ENCODE measurements around the gene APBB2.
"Not testable (repeated sequence)": the region's sequence is repeated elsewhere in the genome, so short reads cannot be mapped to it uniquely, and the experiment has no call there.

APBB2 gene

GRCh38 chr4:41052287-41052686, 162.1 kb downstream of the APBB2 start:
- DNase-seq = no peak

- no peak for DNase-seq
Measured at GRCh38 chr4:41050880-41051775, 163.2 kb downstream of the APBB2 start.

- DNase-seq = no peak
Measured at GRCh38 chr4:41050116-41050515, 164.2 kb downstream of the APBB2 start.

GRCh38 chr4:41049176-41049575, 165.2 kb downstream of the APBB2 start:
- not testable (repeated sequence) for DNase-seq

GRCh38 chr4:41044791-41045190, 169.6 kb downstream of the APBB2 start:
- no peak for DNase-seq

- no peak for DNase-seq
Measured at GRCh38 chr4:41044165-41044564, 170.2 kb downstream of the APBB2 start.

GRCh38 chr4:41043465-41043864, 170.9 kb downstream of the APBB2 start:
- no peak for DNase-seq

GRCh38 chr4:41041551-41041950, 172.8 kb downstream of the APBB2 start:
- DNase-seq = no peak

- DNase-seq = peak; percentile 30
Measured at GRCh38 chr4:41039317-41039716, 175.0 kb downstream of the APBB2 start.

GRCh38 chr4:41038304-41038703, 176.0 kb downstream of the APBB2 start:
- no peak for DNase-seq

GRCh38 chr4:41029098-41029497, 185.2 kb downstream of the APBB2 start:
- DNase-seq = no peak

GRCh38 chr4:41028392-41029076, 185.8 kb downstream of the APBB2 start:
- DNase-seq = no peak

- no peak for DNase-seq
Measured at GRCh38 chr4:41026971-41027370, 187.4 kb downstream of the APBB2 start.

GRCh38 chr4:41025824-41026223, 188.5 kb downstream of the APBB2 start:
- DNase-seq = no peak

GRCh38 chr4:41024556-41025491, 189.5 kb downstream of the APBB2 start:
- peak; percentile 19 for DNase-seq

GRCh38 chr4:41022116-41022515, 192.2 kb downstream of the APBB2 start:
- DNase-seq = no peak

GRCh38 chr4:41015016-41015675, 199.2 kb downstream of the APBB2 start:
- DNase-seq = no peak

GRCh38 chr4:41014158-41014557, 200.2 kb downstream of the APBB2 start:
- DNase-seq = no peak

GRCh38 chr4:41013746-41014145, 200.6 kb downstream of the APBB2 start:
- DNase-seq = no peak

- DNase-seq = no peak
Measured at GRCh38 chr4:41012911-41013310, 201.4 kb downstream of the APBB2 start.

- no peak for DNase-seq
Measured at GRCh38 chr4:41012293-41012692, 202.0 kb downstream of the APBB2 start.

- no peak for DNase-seq
Measured at GRCh38 chr4:41009411-41009810, 204.9 kb downstream of the APBB2 start.

All from eye (tissue), 1 donor.